ENCODE measurements around the gene SPDYE1. TPM values are rescaled to one million over a fixed set of nuclear protein-coding genes. Genes with fewer than 3 reads are reported as not detected.

SPDYE1 gene
- total RNA-seq, 4 donors from 2014 or later: 0.11 TPM; not detected in 3

DNA sequence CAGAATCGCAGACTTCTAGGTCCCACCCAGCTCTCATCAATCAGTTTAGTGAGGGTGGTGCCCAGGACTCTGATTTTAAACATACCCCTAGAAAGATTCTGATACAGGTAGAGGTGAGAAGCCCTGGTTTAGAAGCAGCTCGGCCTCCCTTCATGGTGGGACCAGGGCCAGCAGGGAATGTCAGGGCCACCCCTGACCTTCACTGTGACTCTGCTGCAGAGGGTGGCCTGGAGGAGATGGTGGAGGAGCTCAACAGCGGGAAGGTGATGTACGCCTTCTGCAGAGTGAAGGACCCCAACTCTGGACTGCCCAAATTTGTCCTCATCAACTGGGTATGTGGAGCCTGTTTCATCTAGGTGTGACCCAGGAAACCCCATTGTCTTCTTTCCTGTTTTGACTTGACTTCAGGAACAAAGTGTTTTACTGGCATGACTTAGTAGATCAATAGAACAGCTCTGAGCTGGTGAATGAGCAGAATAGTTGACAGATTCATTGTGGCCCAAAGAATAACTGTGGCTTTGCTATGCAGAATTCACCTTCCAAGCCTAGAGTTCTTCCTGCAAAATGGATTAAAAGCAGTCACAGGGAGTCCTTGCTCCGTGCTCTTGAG is 54.0 kb downstream of the SPDYE1 start:
- Histone ChIP-seq H3K36me3 (peaks cover 30 to 90% (median 69%) of the 10 kb centered on the region in 4 donors), H3K9me3 (no peaks in the 10 kb centered on the region), H3K4me1 (peaks cover 16 to 53% (median 18%) of the 10 kb centered on the region in 4 donors), H3K4me3 (no peak overlapping the region), H3K27me3 (no peaks in the 10 kb centered on the region), H3K27ac (replicated peaks in 1 of 4) (no peak overlapping the region)
- intact Hi-C loops (cut with DNase I): no loop called here
- TF ChIP-seq, protein P1, sequence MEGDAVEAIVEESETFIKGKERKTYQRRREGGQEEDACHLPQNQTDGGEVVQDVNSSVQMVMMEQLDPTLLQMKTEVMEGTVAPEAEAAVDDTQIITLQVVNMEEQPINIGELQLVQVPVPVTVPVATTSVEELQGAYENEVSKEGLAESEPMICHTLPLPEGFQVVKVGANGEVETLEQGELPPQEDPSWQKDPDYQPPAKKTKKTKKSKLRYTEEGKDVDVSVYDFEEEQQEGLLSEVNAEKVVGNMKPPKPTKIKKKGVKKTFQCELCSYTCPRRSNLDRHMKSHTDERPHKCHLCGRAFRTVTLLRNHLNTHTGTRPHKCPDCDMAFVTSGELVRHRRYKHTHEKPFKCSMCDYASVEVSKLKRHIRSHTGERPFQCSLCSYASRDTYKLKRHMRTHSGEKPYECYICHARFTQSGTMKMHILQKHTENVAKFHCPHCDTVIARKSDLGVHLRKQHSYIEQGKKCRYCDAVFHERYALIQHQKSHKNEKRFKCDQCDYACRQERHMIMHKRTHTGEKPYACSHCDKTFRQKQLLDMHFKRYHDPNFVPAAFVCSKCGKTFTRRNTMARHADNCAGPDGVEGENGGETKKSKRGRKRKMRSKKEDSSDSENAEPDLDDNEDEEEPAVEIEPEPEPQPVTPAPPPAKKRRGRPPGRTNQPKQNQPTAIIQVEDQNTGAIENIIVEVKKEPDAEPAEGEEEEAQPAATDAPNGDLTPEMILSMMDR (IDR thresholded peaks at IDR 0.05): no peak
- TF ChIP-seq EP300 (IDR thresholded peaks at IDR 0.05): no peak
- TF ChIP-seq POLR2A (IDR thresholded peaks at IDR 0.05; ENCODE audit: low read depth): no peak
- TF ChIP-seq POLR2AphosphoS5 (IDR thresholded peaks at IDR 0.05): no peak
- WGBS: 97% methylated on average over 5 of the region's 5 CpGs
- DNase-seq (ENCODE audit: extremely low spot score): no peak

DNA sequence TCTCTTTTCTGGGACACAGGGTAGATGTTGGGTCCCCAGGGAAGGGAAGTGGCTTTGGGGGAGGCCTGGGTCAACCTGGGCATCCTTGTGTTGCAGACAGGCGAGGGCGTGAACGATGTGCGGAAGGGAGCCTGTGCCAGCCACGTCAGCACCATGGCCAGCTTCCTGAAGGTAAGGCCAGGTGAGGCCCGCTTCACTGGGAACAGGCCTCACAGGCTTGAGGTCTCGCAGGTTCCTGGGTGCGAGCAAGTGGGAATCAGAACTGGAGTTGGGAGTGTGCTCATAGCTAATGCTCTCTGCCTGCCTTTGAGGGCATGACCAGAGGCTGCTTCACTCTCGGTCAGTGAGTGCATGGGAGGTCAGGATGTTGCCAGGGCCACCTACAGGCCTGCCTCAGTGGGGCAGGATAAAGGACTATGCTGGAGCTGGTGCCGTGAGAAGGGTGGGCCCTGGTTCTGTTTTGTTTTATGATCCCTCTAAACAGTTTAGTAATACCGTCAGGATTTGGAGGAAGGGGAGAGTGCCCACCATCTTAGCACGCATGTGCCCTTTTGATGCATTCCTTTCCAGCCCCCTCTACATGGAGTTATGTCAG is 55.2 kb downstream of the SPDYE1 start:
- Histone ChIP-seq H3K36me3 (peaks cover 42 to 93% (median 78%) of the 10 kb centered on the region in 4 donors), H3K4me3 (no peak overlapping the region), H3K27ac (replicated peaks in 1 of 4) (no peak overlapping the region), H3K4me1 (peaks cover 9 to 41% (median 12%) of the 10 kb centered on the region in 4 donors), H3K27me3 (no peaks in the 10 kb centered on the region), H3K9me3 (no peaks in the 10 kb centered on the region)
- TF ChIP-seq POLR2A (IDR thresholded peaks at IDR 0.05; ENCODE audit: low read depth) (no peak), EP300 (IDR thresholded peaks at IDR 0.05) (no peak), POLR2AphosphoS5 (IDR thresholded peaks at IDR 0.05) (no peak)
- TF ChIP-seq, protein P1 (IDR thresholded peaks at IDR 0.05): no peak
- intact Hi-C loops (cut with DNase I): no loop called here
- DNase-seq (ENCODE audit: extremely low spot score): no peak
- WGBS: 93% methylated on average over 12 of the region's 12 CpGs

DNA sequence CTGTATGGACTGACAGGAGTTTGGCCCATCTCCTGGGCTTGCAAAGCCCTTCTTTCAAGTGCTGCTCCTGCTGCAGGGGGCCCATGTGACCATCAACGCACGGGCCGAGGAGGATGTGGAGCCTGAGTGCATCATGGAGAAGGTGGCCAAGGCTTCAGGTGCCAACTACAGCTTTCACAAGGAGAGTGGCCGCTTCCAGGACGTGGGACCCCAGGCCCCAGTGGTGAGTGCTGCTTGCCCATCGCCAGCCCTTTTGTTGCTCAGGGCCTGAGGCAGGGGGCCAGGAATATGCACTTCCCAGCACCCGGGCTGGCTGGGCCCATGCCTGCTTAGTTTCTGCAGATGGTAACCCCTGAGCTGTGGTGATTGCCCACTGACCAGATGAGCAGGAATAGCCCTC is 59.0 kb downstream of the SPDYE1 start:
- H3K27ac ChIP-seq (replicated peaks in 1 of 4): no peak overlapping the region
- TF ChIP-seq POLR2A (IDR thresholded peaks at IDR 0.05; ENCODE audit: low read depth) (no peak), EP300 (IDR thresholded peaks at IDR 0.05) (no peak), POLR2AphosphoS5 (IDR thresholded peaks at IDR 0.05) (no peak)
- TF ChIP-seq, protein P1 (IDR thresholded peaks at IDR 0.05): no peak
- no peak for DNase-seq (ENCODE audit: extremely low spot score)
- intact Hi-C loops (cut with DNase I): no loop called here
- H3K9me3 ChIP-seq: no peaks in the 10 kb centered on the region
- peaks cover 0 to 6% (median 2%) of the 10 kb centered on the region in 4 donors for H3K4me1 ChIP-seq
- H3K4me3 ChIP-seq: no peak overlapping the region
- 100% methylated on average over 1 of the region's 7 CpGs for WGBS
- peaks cover 63 to 99% (median 94%) of the 10 kb centered on the region in 4 donors for H3K36me3 ChIP-seq
- no peaks in the 10 kb centered on the region for H3K27me3 ChIP-seq

DNA sequence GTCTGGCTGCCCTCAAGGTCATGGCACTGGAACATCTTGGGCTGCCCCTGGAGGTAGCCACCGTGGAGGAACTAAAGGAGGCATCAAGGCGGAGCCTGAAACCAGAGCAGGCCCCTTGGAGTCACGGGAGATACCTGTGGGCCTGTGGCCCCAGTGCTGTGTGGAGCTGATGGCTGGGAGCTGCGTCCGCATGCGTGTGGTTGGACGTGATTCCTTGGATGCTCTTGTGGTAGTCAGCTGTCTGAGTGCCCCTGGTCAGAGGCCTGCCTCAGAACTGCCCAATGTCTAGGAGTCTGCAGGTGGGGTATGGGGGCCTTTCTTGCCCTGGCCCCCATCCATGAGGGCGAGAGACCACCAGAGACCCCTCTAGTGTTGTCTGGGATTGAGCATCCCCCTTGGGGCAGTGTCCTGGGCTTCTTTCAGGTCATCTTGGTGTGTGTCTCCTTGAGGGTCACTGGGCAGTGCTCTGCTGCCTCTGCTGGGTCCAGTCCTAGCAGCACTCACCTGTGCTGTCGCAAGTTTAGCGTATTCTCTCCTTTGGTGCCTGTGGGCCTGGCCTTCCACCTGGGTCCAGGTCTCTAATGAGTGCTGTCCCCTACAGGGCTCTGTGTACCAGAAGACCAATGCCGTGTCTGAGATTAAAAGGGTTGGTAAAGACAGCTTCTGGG is 59.6 kb downstream of the SPDYE1 start:
- no peak overlapping the region for H3K4me3 ChIP-seq
- no peaks in the 10 kb centered on the region for H3K27me3 ChIP-seq
- H3K36me3 ChIP-seq: peaks cover 68 to 99% (median 94%) of the 10 kb centered on the region in 4 donors
- no peaks in the 10 kb centered on the region for H3K9me3 ChIP-seq
- H3K4me1 ChIP-seq: peaks cover 0 to 4% (median 0%) of the 10 kb centered on the region in 4 donors
- no peak for DNase-seq (ENCODE audit: extremely low spot score)
- intact Hi-C loops (cut with DNase I): no loop called here
- TF ChIP-seq POLR2A (IDR thresholded peaks at IDR 0.05; ENCODE audit: low read depth) (no peak), EP300 (IDR thresholded peaks at IDR 0.05) (no peak), POLR2AphosphoS5 (IDR thresholded peaks at IDR 0.05) (no peak)
- TF ChIP-seq, protein P1 (IDR thresholded peaks at IDR 0.05): no peak
- H3K27ac ChIP-seq (replicated peaks in 1 of 4): no peak overlapping the region
- 97% methylated on average over 10 of the region's 11 CpGs for WGBS
